ENCODE measurements around the gene MINDY2.

Gene MINDY2

DNA sequence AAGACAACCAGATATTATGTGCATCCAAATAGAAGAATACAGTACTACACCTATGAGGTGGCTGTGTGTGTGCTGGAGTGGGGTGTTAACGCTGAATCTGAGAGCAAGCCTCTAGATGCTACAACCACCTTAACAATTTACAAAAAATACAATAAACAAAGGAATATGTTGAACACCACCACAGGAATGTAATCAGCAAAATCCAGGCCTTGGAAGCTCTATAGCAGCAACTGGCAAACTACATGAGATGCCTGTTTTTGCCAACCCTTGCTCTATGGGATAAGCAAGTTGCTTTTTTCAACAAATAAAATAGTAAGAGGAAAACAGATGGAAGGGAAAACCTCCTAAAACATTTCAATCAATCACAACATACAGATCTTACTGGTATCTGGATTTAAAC lies 138.5 kb downstream of the MINDY2 start:
- no peak for TF ChIP-seq CTCF (IDR thresholded peaks at IDR 0.05; ENCODE audit: low read depth, low read length)
- no peak overlapping the region for H3K27ac ChIP-seq
- no peaks in the 10 kb centered on the region for H3K9me3 ChIP-seq (ENCODE audit: severe bottlenecking)
- no peak overlapping the region for H3K4me3 ChIP-seq (ENCODE audit: low read depth, low read length)
- H3K27me3 ChIP-seq (ENCODE audit: insufficient read depth, low read depth, severe bottlenecking): no peaks in the 10 kb centered on the region
- H3K36me3 ChIP-seq: peaks cover 45% of the 10 kb centered on the region
- no peak for DNase-seq

GRCh38 chr15:58910456-58910855 lies 139.4 kb downstream of the MINDY2 start:
- H3K36me3 ChIP-seq: peaks cover 48% of the 10 kb centered on the region
- no peaks in the 10 kb centered on the region for H3K9me3 ChIP-seq (ENCODE audit: severe bottlenecking)
- no peak for DNase-seq
- no peak for TF ChIP-seq CTCF (IDR thresholded peaks at IDR 0.05; ENCODE audit: low read depth, low read length)
- H3K27me3 ChIP-seq (ENCODE audit: insufficient read depth, low read depth, severe bottlenecking): no peaks in the 10 kb centered on the region
- no peak overlapping the region for H3K27ac ChIP-seq
- H3K4me3 ChIP-seq (ENCODE audit: low read depth, low read length): no peak overlapping the region

Data from WERI-Rb-1 (cell line).